Measurements from ENCODE around the gene PRG2. TPM values are rescaled to one million over a fixed set of nuclear protein-coding genes. Genes with fewer than 3 reads are reported as not detected.

PRG2 gene
- total and polyA plus RNA-seq, 2 of the 13 experiments (the other 11 are each of a cell fraction or from before 2014, with no cell fraction given), result not detected

- TF ChIP-seq GABPB1 (CRISPR knock-in tag; IDR thresholded peaks at IDR 0.05) (peak; percentile 22; the same call in 1 of the 2 replicates), STAG1 (CRISPR knock-in tag; IDR thresholded peaks at IDR 0.05) (peak; percentile 41), TERF1 (CRISPR knock-in tag; IDR thresholded peaks at IDR 0.05) (no peak), YY1 (IDR thresholded peaks at IDR 0.05; ENCODE audit: insufficient read depth, insufficient replicate concordance, low read depth, low read length) (peak; percentile 31), KDM2A (CRISPR knock-in tag; IDR thresholded peaks at IDR 0.05; ENCODE audit: borderline replicate concordance, low read depth) (peak; percentile 65; the same call in 1 of the 2 replicates), ZMAT3 (CRISPR knock-in tag; conservative IDR thresholded peaks at IDR 0.05) (0 out of 2 replicates have a peak, but pooled peaks have one; percentile 24), ZNF589 (CRISPR knock-in tag; conservative IDR thresholded peaks at IDR 0.05) (no peak), FOXA1 (IDR thresholded peaks at IDR 0.05) (no peak), FOXA1 (CRISPR knock-in tag; IDR thresholded peaks at IDR 0.05) (no peak), ZNF33A (CRISPR knock-in tag; IDR thresholded peaks at IDR 0.05; ENCODE audit: borderline replicate concordance) (no peak), E2F2 (CRISPR knock-in tag; IDR thresholded peaks at IDR 0.05; ENCODE audit: borderline replicate concordance) (no peak), GATAD2A (CRISPR knock-in tag; IDR thresholded peaks at IDR 0.05) (peak; percentile 23; the same call in 1 of the 2 replicates), HDAC2 (CRISPR knock-in tag; IDR thresholded peaks at IDR 0.05) (0 out of 2 replicates have a peak, but pooled peaks have one; percentile 14), ZNF687 (CRISPR knock-in tag; IDR thresholded peaks at IDR 0.05) (peak; percentile 74), ZNF569 (CRISPR knock-in tag; IDR thresholded peaks at IDR 0.05; ENCODE audit: borderline replicate concordance) (no peak), TARDBP (CRISPR knock-in tag; IDR thresholded peaks at IDR 0.05) (0 out of 2 replicates have a peak, but pooled peaks have one; percentile 21), ETV5 (CRISPR knock-in tag; IDR thresholded peaks at IDR 0.05; ENCODE audit: borderline replicate concordance) (peak; percentile 49; the same call in 1 of the 2 replicates)
- TF ChIP-seq, protein P1, sequence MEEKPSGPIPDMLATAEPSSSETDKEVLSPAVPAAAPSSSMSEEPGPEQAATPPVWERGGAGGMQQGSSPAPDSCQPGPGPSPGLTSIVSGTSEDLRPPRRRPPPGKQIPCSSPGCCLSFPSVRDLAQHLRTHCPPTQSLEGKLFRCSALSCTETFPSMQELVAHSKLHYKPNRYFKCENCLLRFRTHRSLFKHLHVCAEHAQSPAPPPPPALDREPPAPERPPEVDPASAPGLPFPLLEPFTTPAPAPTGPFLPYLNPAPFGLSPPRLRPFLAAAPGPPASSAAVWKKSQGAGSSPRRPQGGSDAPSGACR (CRISPR knock-in tag; IDR thresholded peaks at IDR 0.05), result peak; percentile 41; the same call in 1 of the 2 replicates
- TF ChIP-seq, protein P2, sequence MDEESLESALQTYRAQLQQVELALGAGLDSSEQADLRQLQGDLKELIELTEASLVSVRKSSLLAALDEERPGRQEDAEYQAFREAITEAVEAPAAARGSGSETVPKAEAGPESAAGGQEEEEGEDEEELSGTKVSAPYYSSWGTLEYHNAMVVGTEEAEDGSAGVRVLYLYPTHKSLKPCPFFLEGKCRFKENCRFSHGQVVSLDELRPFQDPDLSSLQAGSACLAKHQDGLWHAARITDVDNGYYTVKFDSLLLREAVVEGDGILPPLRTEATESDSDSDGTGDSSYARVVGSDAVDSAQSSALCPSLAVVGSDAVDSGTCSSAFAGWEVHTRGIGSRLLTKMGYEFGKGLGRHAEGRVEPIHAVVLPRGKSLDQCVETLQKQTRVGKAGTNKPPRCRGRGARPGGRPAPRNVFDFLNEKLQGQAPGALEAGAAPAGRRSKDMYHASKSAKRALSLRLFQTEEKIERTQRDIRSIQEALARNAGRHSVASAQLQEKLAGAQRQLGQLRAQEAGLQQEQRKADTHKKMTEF (CRISPR knock-in tag; IDR thresholded peaks at IDR 0.05), result no peak
- TF ChIP-seq, protein P3, sequence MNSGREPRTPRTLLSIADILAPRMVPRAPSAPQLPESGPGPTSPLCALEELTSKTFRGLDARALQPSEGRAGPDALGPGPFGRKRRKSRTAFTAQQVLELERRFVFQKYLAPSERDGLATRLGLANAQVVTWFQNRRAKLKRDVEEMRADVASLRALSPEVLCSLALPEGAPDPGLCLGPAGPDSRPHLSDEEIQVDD (CRISPR knock-in tag; IDR thresholded peaks at IDR 0.05; ENCODE audit: borderline replicate concordance), result 0 out of 2 replicates have a peak, but pooled peaks have one; percentile 31
These were observed 40.8 kb downstream of the PRG2 start (continued) for GRCh38 chr11:57349491-57350274.
